GM04503 (cell line): ENCODE measurements around the gene ITGA2B.
"Not testable (repeated sequence)": the region's sequence is repeated elsewhere in the genome, so short reads cannot be mapped to it uniquely, and the experiment has no call there.

Experiments
- DNase-seq: peaks from one replicate; pipeline ENCODE4 v3.0.0-alpha.2; 2012; ENCODE audit warnings: low read depth

Gene ITGA2B

DNA sequence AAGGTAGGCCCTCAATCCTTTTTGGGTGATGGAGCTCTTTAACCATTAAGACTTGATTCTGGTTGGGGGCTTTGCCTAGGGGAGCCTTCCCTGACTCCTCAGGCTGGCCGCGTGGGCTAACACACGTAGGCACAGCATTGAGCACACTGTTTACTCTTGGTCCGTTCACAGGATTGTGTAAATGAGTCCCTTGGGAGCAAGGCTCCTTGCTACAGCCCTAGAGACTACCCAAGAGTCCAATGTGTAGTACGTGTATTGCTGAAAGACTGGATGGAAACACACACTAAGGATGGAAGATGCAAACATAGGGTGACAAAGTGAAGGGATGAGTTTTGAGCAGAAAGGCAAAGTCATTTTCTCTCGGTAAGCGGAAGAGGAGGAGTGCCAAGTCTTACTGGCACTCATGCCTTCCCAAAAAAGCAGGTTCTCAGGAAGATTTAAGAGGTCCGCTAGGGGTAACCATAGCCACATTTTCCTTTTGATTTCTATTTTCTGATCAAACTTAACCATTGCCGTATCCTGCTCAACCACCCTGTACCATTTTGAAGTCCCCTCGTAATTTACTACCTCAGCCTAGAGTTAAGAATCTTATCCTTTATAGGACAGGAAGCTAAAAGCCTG is 911 bp upstream of the ITGA2B start:
- no peak for DNase-seq

DNA sequence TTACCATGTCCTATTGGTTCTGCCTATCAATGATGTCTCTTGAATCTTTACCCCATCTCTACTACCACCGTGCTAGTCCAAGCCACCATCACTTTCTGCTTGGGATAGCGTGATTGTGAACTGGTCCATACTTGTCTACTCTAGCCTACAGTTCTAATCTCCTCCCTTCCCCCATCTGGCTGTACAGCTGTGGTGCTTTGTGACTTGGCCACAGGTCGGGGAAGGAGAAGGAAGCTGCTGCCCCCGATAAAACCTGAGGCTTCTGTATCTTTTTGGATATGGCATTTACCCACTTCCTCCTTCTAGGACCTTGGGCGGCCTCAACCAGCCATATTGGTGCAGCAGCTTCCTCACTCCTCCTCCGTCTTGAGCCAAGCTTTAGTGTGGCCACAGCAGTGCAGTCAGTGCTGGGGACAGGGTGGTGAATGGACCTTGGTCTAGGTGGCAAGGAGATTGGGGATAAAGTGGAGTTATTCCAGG is 314 bp upstream of the ITGA2B start:
- no peak for DNase-seq

GRCh38 chr17:44387804-44388203 is 1.6 kb downstream of the ITGA2B start:
- DNase-seq: no peak

DNA sequence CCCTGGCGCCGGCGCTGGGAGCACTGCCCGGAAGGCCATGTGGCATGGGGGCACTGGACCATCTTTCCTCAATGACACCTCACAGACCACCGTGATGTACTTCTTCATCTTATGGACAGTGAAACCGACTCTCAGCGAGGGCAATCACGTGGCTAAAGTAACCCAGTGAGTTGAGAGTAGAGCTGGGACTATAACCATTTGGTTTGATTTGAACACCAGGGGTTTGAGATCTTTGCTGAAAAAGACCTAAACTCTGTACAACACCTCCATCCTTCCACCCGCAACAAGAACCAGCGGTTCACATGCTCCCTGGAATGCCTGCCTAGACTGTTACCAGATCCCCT is 3.3 kb downstream of the ITGA2B start:
- DNase-seq: no peak

DNA sequence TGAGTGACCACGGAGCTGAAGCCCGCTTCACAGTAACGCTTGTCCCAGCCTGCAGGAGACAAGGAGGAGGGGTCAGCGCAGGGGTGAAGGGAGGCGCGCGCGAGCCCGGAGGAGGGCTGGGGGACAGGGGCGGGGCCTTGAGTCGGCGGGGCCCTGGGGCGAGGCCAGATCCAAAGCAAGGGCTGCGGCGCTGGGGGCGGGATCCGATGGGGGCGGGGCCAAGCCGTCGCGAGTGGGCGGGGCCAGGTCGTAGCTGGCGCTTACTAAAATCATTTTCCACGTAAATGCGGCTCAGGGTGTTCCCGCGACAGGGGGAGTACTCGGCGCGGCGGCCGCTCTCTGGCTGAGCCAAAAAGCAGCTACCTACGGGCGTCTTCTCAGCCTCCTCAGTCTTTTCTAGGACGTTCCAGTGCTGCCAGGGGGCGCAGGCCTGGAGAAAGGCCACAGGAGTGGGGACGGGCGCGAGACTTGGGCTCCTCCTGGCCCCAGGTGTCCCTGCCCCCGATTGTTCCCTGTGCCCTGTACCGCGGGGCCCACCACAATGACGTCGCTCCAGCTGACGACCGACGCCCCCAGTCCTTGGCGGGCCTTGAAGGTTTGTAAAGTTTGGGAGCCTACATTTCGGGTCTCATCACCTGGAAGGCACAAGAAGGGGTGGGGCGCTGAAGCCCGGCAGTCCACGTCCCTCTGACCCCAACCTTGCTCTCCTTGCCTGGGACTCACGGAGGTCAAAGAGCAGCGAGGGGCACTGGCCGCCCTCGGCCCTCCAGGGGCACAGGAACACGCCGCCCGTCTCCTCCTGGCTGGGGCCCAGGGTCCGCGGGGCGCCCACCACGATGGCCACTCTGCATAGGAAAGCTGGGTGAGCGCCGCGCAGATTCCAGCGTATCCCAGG is 3.9 kb downstream of the ITGA2B start:
- no peak for DNase-seq

GRCh38 chr17:44384823-44385286 is 4.6 kb downstream of the ITGA2B start:
- no peak for DNase-seq

DNA sequence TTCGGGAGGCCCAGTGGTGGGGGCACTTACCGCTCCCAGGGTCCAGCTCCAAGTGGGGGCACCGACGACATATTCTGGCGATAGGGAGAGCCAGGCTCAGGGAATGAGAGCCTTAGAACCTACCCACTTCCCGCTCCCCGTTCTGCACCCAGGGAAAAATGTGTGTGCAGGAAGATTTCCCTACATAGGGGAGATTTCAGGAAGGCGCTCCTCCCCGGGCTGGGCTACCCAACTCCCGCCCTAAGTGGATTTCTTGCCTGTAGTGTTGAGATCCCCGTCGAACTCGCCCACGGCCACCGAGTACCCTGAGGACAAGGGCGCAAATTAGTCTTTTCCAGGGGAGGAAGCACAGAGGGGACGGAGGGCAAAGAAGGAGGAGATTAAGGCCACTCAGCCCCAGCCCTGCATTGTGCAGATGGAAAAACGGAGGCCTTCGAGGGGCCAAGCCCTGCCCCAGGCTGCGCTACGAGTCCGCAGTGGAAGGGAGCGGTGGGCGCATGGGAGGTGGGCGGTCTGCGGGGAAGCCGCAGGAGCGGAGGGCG is 5.1 kb downstream of the ITGA2B start:
- no peak for DNase-seq

GRCh38 chr17:44383861-44384260 is 5.6 kb downstream of the ITGA2B start:
- no peak for DNase-seq

DNA sequence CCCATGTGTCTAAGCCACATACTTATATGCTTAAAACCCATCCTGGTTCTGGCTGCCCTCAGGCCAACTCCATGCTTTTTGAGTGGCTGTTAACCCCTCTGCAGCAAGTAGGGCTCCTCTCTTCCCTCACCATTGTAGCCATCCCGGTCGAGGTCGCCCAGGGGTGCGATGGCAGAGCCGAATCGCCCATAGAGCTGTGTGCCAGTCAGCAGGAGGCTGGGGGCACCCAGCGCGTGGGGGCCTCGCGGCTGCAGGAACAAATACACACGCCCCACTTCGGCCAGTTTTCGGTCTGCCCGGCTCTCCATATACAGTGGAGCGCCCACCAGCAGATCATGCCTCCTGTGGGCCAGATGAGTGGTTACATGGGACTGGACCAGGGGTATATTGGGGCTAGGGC is 6.1 kb downstream of the ITGA2B start:
- no peak for DNase-seq

DNA sequence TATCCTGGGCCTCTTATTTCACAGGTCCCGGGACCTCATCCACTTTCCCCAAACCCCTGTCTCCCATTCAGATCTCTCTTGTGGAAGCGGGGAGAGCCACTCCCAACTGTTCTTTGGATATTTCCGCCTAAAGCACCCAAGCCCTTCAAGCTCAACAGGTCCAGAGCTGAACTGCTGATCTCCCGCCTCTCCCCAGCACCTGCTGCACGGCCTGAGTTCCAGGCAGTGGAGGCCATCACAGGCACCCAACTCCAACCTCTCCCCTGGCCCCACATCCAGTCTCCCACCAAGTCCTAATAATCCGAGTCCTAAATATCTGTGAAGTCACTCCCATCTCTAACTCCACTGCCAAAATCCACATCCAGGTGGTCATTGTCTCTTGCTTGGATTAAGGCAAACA is 6.5 kb downstream of the ITGA2B start:
- DNase-seq: no peak

GRCh38 chr17:44381810-44382305 is 7.6 kb downstream of the ITGA2B start:
- DNase-seq: no peak

DNA sequence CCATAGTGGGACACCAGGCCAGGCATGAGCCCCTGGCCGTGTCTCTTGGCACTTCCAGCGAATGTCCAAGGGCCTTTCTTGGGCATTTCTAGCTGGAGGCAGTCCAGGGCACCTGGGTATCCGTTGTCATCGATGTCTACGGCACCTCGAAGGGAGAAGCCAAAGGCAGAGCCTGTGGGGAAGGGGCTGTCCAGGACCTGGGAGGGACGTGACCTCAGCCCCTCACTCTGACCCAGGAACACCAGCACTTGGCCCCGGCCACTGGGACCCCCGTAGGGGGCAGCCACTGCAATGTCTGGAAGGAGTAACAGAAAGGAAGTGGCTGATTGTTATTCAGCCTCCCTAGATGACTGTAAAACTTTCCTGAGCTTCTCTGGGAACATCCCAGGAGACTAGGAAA is 8.7 kb downstream of the ITGA2B start:
- no peak for DNase-seq

DNA sequence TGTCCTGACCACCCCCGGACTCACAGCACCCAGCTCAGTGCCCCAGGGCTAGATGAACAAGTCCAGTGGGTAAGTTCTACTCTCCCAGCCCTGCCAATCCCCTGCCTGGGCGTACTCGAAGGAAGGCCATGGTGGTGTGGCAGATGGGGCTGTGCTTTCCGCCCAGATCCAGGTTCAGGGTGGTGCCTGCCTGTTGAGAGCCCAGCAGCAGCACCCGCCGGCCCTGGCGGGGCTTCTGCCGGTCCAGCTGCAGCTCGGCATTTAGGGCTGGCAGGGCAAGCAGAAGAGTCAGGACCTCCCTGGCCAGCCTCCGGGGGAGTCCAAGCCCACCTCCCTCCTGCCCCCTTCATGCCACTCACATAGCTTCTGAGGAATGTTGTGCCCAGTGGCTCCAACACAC is 9.6 kb downstream of the ITGA2B start:
- no peak for DNase-seq

DNA sequence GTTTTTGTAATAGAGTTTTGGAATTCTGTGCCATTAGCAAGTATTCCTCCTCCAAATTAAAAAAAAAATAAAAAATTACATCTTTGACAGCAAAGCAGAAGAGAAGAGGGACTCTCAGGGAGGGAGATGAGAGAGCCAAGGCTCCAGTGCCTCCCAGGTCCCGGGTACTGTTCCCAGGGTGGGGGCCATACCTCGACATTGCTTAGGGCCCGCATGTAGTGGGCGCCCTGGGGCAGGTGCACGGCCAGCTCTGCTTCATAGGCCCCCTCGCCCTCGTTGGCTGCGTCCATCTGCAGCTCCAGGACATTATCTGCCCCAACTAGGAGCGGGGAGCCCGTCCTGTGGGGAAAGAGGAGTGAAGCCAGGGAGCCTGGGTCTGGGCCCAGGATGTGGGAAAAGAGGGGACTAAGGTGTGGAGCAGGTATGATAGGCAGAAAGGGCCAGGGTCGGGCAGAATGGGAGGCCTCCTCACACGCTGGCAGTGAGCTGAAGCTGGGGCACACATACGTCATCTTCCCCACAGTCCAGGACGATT is 11.2 kb downstream of the ITGA2B start:
- no peak for DNase-seq

GRCh38 chr17:44376779-44377178 is 12.7 kb downstream of the ITGA2B start:
- no peak for DNase-seq

DNA sequence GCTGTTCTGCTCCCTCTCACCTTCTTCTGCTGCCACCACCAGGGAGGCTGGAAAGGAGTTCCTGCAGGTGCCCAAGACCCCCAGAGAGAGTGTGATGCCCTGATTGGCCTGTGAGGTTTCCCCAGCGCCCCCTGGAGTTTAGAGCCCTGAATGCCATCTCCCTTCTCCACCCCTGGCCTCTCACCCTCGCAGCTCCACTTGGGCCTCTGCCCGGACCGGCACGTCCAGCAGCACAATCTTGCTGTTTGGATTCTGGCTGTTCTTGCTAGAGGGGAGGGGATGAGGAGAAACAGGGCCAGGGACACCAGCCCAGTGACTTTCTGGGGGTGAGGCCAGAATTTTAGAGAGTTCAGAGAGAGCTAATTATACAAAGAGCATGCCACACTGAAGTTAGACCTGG is 13.3 kb downstream of the ITGA2B start:
- no peak for DNase-seq

- DNase-seq: no peak
Measured at GRCh38 chr17:44375196-44376017, 14.0 kb downstream of the ITGA2B start.

DNA sequence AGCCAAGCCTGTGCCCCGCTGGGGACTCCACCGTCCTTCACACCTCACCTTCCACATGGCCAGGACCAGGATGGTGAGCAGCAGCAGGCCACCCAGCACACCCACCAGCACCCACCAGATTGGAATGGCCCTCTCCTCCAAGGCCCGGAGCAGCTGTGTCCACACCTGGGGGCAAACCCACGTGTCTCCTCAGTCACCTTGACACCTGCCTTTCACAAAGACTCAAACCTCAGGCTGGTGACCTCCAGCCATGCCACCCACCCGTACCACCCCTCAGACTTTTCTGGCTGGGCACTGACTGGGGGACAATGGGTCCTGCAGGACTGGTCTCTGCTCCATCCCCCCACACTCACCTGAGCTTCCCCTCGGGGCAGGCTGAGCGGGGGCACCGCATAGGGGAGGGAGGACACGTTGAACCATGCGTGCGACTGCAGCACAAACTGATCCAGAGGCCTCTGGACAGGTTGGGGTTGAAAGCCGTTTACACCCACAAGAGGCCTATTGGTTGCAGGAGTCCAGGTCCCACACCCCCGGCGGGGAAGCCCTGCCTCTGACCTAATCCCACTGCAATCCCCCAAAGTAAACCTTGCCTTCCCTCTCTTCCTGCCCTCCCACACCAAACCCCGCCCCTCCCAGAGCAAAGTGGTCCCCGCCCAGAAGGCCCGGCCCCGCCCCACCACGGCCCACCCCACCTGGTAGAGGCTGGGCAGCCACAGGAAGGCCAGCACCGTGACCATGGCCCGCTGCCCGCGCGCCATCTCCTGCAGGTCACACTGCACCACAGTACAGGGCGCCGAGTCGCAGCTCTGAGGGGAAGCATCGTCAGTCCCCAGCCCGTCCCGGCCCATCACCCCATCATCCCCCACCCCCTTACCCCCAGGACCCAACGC is 14.9 kb downstream of the ITGA2B start:
- no peak for DNase-seq

DNA sequence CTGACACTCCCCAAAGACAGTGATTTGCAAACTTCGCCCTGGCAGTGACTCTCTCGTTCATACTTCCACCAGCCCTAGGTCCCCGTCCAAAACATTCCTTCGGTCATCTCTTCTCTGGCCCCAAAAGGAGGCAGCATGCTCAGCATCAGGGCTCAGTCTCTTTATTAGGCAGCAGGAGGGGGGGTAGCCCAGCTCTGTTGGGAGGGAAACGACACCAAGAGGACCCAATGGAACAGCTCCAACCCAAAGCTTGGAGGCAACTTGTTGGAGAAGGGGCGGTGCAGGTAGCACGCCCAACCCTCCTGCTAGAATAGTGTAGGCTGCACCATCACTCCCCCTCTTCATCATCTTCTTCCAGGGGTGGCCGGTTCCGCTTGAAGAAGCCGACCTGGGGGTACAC is 17.4 kb downstream of the ITGA2B start:
- DNase-seq: no peak

- DNase-seq: not testable (repeated sequence)
Measured at GRCh38 chr17:44369414-44370023, 19.9 kb downstream of the ITGA2B start.
